Fibroblast of skin of scalp (primary cell): ENCODE results near the gene CLEC4C. TPM values are rescaled to one million over a fixed set of nuclear protein-coding genes. Genes with fewer than 3 reads are reported as not detected.
"Not testable (repeated sequence)": the region's sequence is repeated elsewhere in the genome, so short reads cannot be mapped to it uniquely, and the experiment has no call there.

Experiments
- DNase-seq: peaks from one replicate; pipeline ENCODE4 v3.0.0-alpha.2; 2013
- polyA plus RNA-seq, 2 experiments: library from polyadenylated mRNA; unstranded; fragments of 120-200 nt; gene quantifications; one replicate each; pipeline ENCODE4 v1.2.1, GENCODE V29; 2013; ENCODE audit not compliant: insufficient read length in 2 of 2

Gene CLEC4C
- polyA plus RNA-seq (2013, experiment 1 of 2; ENCODE audit: insufficient read length) = not detected
- polyA plus RNA-seq (2013, experiment 2 of 2; ENCODE audit: insufficient read length) = 0.14 TPM

- DNase-seq = no peak
These were observed at the start of gene CLEC4C for GRCh38 chr12:7747246-7747645. CLEC4C (minus strand) TSS chr12:7747375; CDS start chr12:7747348, 27 bp downstream.

- no peak for DNase-seq
These were observed 46.0 kb upstream of the CLEC4C start for GRCh38 chr12:7793211-7793610.

- DNase-seq = not testable (repeated sequence)
These were observed 41.8 kb upstream of the CLEC4C start, which contains the start of gene NANOG for GRCh38 chr12:7788884-7789528. NANOG (plus strand) TSS chr12:7789402; CDS start chr12:7789615, 213 bp downstream.

- no peak for DNase-seq
These were observed 41.1 kb upstream of the CLEC4C start for GRCh38 chr12:7788294-7788660.

- no peak for DNase-seq
These were observed 40.6 kb upstream of the CLEC4C start for GRCh38 chr12:7787574-7788293.

- no peak for DNase-seq
These were observed 37.5 kb upstream of the CLEC4C start for GRCh38 chr12:7784701-7785100.

- DNase-seq = not testable (repeated sequence)
These were observed 36.3 kb upstream of the CLEC4C start for GRCh38 chr12:7783433-7783832.

GRCh38 chr12:7782055-7782454 is 34.9 kb upstream of the CLEC4C start:
- no peak for DNase-seq

- DNase-seq = no peak
These were observed 34.1 kb upstream of the CLEC4C start for GRCh38 chr12:7781274-7781673.

GRCh38 chr12:7769999-7770398 is 22.8 kb upstream of the CLEC4C start:
- no peak for DNase-seq

- no peak for DNase-seq
These were observed 11.6 kb upstream of the CLEC4C start for GRCh38 chr12:7758766-7759140.

- no peak for DNase-seq
These were observed 9.8 kb upstream of the CLEC4C start for GRCh38 chr12:7756993-7757392.

- DNase-seq = not testable (repeated sequence)
These were observed 8.5 kb upstream of the CLEC4C start for GRCh38 chr12:7755668-7756067.

GRCh38 chr12:7751941-7752922 is 5.1 kb upstream of the CLEC4C start:
- not testable (repeated sequence) for DNase-seq

- no peak for DNase-seq
These were observed 4.2 kb upstream of the CLEC4C start for GRCh38 chr12:7751394-7751793.

GRCh38 chr12:7750350-7750749 is 3.2 kb upstream of the CLEC4C start:
- no peak for DNase-seq

GRCh38 chr12:7749442-7749841 is 2.3 kb upstream of the CLEC4C start:
- no peak for DNase-seq

GRCh38 chr12:7748852-7749251 is 1.7 kb upstream of the CLEC4C start:
- DNase-seq = no peak

GRCh38 chr12:7732993-7733392 is 14.2 kb downstream of the CLEC4C start:
- no peak for DNase-seq

GRCh38 chr12:7731486-7731885 is 15.7 kb downstream of the CLEC4C start:
- DNase-seq = no peak

GRCh38 chr12:7730984-7731383 is 16.2 kb downstream of the CLEC4C start:
- not testable (repeated sequence) for DNase-seq

GRCh38 chr12:7729746-7730145 is 17.4 kb downstream of the CLEC4C start:
- peak; percentile 48 for DNase-seq

- DNase-seq = no peak
These were observed 23.2 kb downstream of the CLEC4C start for GRCh38 chr12:7723926-7724325.
